GM13976 (cell line): ENCODE results near the gene DPH3.

ENCODE experiments used
- DNase-seq: peaks from one replicate; pipeline ENCODE4 v3.0.0; 2012; ENCODE audit warnings: low spot score
- in situ Hi-C: fragments of 300-500 bp; cut with MboI; formaldehyde crosslinking; loops from one replicate; pipeline ENCODE4 v1.12.0; 2022; ENCODE audit warnings: low sequenced_read_pairs, mixed read lengths, inconsistent platforms; ENCODE audit not compliant: unreplicated experiment
- TF ChIP-seq, protein P1 (sequence below): IDR thresholded peaks from 2 replicates; pipeline ENCODE4 v1.5.1; 2012; ENCODE audit warnings: borderline replicate concordance, mild to moderate bottlenecking; ENCODE audit not compliant: insufficient read depth; ENCODE audit errors: extremely low read depth, missing control alignments, control extremely low read depth

DPH3 gene

DNA sequence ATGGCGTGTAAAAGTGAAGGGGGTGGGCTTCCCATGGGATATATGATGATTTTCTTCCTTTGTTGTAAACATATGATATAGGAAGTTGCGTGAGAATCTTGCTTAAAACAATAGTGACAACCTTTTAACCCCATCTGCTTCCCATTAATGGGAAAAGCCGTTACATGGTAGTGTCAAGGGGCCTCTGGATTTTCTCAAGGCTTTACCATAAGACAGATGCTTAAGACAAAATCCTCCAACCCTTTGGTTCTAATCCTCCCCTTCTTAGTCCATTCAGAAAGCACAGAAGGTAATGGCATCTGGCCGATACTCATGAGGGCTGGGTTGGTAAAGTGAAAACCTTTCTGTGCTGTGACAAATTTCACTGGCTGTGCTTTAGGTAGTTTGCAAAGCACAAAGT lies 25.0 kb downstream of the DPH3 start:
- TF ChIP-seq, protein P1, sequence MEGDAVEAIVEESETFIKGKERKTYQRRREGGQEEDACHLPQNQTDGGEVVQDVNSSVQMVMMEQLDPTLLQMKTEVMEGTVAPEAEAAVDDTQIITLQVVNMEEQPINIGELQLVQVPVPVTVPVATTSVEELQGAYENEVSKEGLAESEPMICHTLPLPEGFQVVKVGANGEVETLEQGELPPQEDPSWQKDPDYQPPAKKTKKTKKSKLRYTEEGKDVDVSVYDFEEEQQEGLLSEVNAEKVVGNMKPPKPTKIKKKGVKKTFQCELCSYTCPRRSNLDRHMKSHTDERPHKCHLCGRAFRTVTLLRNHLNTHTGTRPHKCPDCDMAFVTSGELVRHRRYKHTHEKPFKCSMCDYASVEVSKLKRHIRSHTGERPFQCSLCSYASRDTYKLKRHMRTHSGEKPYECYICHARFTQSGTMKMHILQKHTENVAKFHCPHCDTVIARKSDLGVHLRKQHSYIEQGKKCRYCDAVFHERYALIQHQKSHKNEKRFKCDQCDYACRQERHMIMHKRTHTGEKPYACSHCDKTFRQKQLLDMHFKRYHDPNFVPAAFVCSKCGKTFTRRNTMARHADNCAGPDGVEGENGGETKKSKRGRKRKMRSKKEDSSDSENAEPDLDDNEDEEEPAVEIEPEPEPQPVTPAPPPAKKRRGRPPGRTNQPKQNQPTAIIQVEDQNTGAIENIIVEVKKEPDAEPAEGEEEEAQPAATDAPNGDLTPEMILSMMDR: no peak
- DNase-seq: no peak
- in situ Hi-C loops: loop anchor here (10.0 kb wide), 1 partner anchor 195 kb away; no protein-coding TSS in a partner anchor

DNA sequence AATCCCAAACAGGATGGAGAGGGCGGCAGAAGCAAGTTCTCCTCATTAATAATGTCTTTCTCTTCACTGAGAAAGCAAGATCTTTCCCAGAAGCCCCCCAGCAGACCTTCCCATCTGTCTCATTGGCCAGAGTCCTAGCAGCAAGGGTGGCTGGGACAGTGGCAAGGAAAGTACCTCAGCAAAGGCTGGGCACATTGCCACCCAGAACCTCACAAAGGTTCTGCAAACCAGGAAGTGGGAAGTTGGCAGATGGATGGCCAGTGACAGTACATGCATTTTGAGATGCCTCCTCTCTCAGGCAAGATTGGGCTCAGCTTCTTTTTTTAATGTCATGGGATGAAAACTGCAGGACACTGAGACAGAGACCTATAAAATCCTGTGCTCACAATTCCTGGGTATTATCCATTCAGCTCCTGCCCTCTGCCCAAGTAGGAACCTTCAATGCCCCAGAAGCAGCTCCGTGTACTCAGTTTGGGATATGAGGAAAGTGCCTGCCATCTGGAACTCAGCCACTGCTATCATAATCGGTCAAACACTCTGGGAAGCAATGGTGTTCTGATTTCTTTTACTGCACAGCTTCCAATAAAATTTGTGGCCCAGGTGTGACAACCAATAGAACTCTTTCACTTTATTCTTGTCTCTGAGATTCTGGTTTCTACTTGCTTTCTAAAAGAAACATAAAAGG lies 25.5 kb downstream of the DPH3 start:
- TF ChIP-seq, protein P1: no peak
- DNase-seq: no peak
- in situ Hi-C loops: no loop called here

DNA sequence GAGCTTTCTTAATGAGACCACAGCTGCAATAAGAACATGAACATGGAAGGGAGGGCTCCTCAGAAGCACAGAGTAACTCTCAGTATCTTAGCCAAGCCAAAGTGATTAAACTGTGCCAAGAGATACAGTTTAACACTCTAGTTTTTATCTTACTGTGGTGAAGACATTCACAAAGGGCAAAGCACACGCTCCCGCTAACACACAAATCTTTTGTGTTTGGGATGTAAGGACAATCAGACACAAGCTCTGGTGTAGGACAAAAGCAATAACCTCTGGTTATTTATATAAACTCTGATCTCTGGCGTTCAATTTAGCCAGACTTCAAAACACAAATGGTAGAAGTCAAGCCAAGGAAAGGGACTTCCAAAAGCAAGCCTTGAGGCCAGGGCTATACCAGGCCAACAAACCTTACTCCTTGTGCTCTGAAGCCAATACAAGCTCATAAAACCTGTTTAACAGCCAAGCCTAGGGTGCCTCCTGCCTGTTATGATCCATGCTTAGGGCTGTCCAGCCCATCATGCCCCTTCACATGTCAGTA lies 27.8 kb downstream of the DPH3 start:
- in situ Hi-C loops: no loop called here
- DNase-seq: no peak
- TF ChIP-seq, protein P1: no peak

DNA sequence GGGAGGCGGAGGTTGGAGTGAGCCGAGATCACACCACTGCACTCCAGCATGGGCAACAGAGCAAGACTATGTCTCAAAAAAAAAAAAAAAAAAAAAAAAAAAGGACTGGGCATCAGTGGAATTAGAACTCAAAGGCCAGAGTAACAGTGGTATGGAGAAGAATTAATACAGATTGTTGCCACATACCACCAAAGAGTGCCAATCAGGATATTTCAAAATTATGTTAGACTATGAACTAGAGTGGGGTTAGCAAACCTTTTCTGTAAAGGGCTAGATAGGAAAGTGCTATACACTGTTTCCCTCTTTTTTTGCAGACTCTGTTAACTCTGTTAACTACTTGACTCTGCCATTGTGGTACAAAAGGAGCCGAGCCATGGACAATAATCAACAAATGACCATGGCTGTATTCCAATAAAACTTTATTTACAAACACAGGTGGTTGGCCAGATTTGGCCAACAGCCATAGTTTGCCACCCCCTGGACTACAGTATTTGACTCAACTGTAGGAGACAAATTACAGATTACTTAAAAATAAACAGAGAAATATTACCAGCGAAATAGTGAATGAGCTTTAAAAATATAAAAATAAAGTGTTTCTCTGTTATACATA lies 28.6 kb downstream of the DPH3 start:
- TF ChIP-seq, protein P1: no peak
- in situ Hi-C loops: no loop called here
- no peak for DNase-seq

DNA sequence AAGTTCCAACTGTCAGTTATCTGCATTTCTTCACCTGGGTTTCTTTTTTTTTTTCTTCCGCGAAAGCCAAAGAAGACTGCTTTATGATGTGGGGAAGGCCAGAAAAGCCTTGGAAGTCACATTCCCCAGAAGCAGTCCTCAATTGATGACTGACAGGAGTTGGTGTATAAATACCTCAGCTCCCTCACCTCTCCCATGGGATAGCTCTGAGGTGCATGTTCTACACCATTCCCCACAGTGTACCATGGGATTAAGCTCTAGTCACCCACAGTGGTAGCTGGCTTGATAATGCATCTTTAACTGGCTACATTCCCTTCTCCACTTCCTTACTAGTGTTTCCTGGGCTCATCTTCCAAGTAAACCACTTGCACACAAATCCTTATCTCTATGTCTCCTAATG lies 30.5 kb downstream of the DPH3 start:
- in situ Hi-C loops: no loop called here
- no peak for DNase-seq
- TF ChIP-seq, protein P1: no peak

DNA sequence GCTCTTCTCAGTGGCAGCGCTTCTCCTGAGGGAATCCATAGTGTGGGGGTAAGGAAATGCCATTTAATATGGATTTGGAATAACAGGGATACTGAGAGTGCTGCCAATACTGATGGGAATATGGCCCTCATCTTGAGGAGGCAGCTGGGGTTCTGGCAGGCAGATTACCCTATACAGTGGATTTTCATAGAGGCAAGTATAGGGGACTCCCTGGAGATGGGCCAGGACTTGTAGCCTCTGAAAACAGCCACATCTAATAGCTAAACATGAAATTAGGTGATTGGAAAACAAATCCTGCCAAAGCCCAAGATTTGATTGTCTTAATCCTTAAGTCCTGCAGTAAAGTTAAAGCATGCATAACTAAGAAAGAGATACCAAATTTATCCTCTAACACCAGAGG lies 30.9 kb downstream of the DPH3 start:
- in situ Hi-C loops: no loop called here
- DNase-seq: no peak
- TF ChIP-seq, protein P1: no peak
